Loucy (cell line): Measurements from ENCODE around the gene PTH1R.

Experiments
- H2AFZ ChIP-seq: fragments of 200-600 bp; sonication (generic); 2 replicates; pipeline ENCODE4 v1.6.0; 2016; ENCODE audit warnings: antibody characterized with exemption, mild to moderate bottlenecking, low read length, moderate library complexity
- H3F3A ChIP-seq: fragments of 200-600 bp; 2 replicates; pipeline ENCODE4 v1.6.0; 2016; ENCODE audit warnings: antibody characterized with exemption, low read depth, mild to moderate bottlenecking
- H3K27me3 ChIP-seq: fragments of 200-600 bp; sonication (generic); 2 replicates; pipeline ENCODE4 v1.6.1; 2014; ENCODE audit warnings: low read length, mild to moderate bottlenecking; ENCODE audit not compliant: insufficient read depth, poor library complexity, severe bottlenecking
- H3K36me3 ChIP-seq: fragments of 200-600 bp; sonication (generic); 2 replicates; pipeline ENCODE4 v1.6.1; 2016; ENCODE audit warnings: low read length; ENCODE audit not compliant: insufficient read depth
- H3K4me1 ChIP-seq: fragments of 200-600 bp; sonication (generic); 2 replicates; pipeline ENCODE4 v1.5.1; 2014; ENCODE audit warnings: low read length, mild to moderate bottlenecking; ENCODE audit not compliant: insufficient read depth, poor library complexity, severe bottlenecking
- H3K4me2 ChIP-seq: fragments of 200-600 bp; sonication (generic); 2 replicates; pipeline ENCODE4 v1.6.0; 2014; ENCODE audit warnings: antibody characterized with exemption, low read length, low read depth, mild to moderate bottlenecking; ENCODE audit not compliant: poor library complexity, severe bottlenecking
- H3K4me3 ChIP-seq: fragments of 200-600 bp; sonication (generic); 2 replicates; pipeline ENCODE4 v1.5.1; 2014; ENCODE audit warnings: low read length, mild to moderate bottlenecking, mixed read lengths; ENCODE audit not compliant: poor library complexity, severe bottlenecking
- H3K79me2 ChIP-seq: fragments of 200-600 bp; sonication (generic); 2 replicates; pipeline ENCODE4 v1.6.1; 2014; ENCODE audit warnings: low read length; ENCODE audit not compliant: insufficient read depth
- H3K9ac ChIP-seq: fragments of 200-600 bp; sonication (generic); 2 replicates; pipeline ENCODE4 v1.6.0; 2014; ENCODE audit warnings: mild to moderate bottlenecking, low read depth, low read length, moderate library complexity; ENCODE audit not compliant: poor library complexity, severe bottlenecking
- H3K9me2 ChIP-seq: fragments of 200-600 bp; sonication (generic); replicated peaks from 2 replicates; pipeline ENCODE4 v1.6.1; 2016; ENCODE audit warnings: low read depth, low read length, mixed read lengths
- H3K9me3 ChIP-seq: fragments of 200-600 bp; sonication (generic); 2 replicates; pipeline ENCODE4 v1.6.1; 2014; ENCODE audit warnings: mild to moderate bottlenecking, antibody characterized with exemption, low read length, low read depth; ENCODE audit not compliant: insufficient read depth
- H4K20me1 ChIP-seq: fragments of 200-600 bp; sonication (generic); 2 replicates; pipeline ENCODE4 v1.6.0; 2014; ENCODE audit warnings: antibody characterized with exemption, low read length, mild to moderate bottlenecking; ENCODE audit not compliant: insufficient read depth, poor library complexity, severe bottlenecking
- EZH2phosphoT487 ChIP-seq: fragments of 200-600 bp; IDR thresholded peaks from 2 replicates; pipeline ENCODE4 v1.6.1; 2018; ENCODE audit warnings: antibody characterized with exemption, mild to moderate bottlenecking, moderate library complexity, borderline replicate concordance
- TF ChIP-seq, protein P1 (sequence below): fragments of 200-600 bp; sonication (generic); conservative IDR thresholded peaks from 2 replicates; pipeline ENCODE4 v1.5.1; 2014; ENCODE audit warnings: mild to moderate bottlenecking, antibody characterized with exemption, low read length

The PTH1R gene

DNA sequence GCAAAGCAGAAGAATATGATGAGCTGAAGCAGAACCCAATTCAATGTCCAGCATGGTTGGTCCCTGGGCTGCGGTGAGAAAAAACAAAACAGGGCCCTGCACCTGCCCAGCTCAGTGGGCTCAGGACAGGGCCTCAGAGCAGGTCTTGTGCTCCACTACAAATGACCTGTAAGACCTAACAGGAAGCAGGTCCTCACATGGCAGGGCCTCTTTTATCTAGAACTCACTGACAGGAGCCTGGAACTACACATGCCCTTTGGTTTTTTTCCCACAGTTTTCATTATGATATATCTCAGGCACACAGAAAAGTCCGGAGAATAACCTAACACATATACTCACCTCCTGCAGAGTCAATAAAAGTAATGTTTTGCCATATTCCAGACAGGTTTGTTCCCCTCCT lies 60.6 kb downstream of the PTH1R start:
- H3K9me3 ChIP-seq: no peaks in the 10 kb centered on the region
- H3K9me2 ChIP-seq: no peaks in the 10 kb centered on the region
- peaks cover 10% of the 10 kb centered on the region for H4K20me1 ChIP-seq
- peaks cover 75% of the 10 kb centered on the region; the same call in 1 of the 2 replicates for H3K36me3 ChIP-seq
- TF ChIP-seq, protein P1, sequence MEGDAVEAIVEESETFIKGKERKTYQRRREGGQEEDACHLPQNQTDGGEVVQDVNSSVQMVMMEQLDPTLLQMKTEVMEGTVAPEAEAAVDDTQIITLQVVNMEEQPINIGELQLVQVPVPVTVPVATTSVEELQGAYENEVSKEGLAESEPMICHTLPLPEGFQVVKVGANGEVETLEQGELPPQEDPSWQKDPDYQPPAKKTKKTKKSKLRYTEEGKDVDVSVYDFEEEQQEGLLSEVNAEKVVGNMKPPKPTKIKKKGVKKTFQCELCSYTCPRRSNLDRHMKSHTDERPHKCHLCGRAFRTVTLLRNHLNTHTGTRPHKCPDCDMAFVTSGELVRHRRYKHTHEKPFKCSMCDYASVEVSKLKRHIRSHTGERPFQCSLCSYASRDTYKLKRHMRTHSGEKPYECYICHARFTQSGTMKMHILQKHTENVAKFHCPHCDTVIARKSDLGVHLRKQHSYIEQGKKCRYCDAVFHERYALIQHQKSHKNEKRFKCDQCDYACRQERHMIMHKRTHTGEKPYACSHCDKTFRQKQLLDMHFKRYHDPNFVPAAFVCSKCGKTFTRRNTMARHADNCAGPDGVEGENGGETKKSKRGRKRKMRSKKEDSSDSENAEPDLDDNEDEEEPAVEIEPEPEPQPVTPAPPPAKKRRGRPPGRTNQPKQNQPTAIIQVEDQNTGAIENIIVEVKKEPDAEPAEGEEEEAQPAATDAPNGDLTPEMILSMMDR: no peak
- no peak for TF ChIP-seq EZH2phosphoT487
- no peaks in the 10 kb centered on the region for H3K27me3 ChIP-seq
- H3K4me1 ChIP-seq: peaks cover 18% of the 10 kb centered on the region
- H3F3A ChIP-seq: no peaks in the 10 kb centered on the region
- H2AFZ ChIP-seq: no peak overlapping the region
- no peak overlapping the region for H3K4me3 ChIP-seq
- H3K4me2 ChIP-seq: no peak overlapping the region
- no peak overlapping the region for H3K9ac ChIP-seq
- peaks cover 99% of the 10 kb centered on the region for H3K79me2 ChIP-seq

DNA sequence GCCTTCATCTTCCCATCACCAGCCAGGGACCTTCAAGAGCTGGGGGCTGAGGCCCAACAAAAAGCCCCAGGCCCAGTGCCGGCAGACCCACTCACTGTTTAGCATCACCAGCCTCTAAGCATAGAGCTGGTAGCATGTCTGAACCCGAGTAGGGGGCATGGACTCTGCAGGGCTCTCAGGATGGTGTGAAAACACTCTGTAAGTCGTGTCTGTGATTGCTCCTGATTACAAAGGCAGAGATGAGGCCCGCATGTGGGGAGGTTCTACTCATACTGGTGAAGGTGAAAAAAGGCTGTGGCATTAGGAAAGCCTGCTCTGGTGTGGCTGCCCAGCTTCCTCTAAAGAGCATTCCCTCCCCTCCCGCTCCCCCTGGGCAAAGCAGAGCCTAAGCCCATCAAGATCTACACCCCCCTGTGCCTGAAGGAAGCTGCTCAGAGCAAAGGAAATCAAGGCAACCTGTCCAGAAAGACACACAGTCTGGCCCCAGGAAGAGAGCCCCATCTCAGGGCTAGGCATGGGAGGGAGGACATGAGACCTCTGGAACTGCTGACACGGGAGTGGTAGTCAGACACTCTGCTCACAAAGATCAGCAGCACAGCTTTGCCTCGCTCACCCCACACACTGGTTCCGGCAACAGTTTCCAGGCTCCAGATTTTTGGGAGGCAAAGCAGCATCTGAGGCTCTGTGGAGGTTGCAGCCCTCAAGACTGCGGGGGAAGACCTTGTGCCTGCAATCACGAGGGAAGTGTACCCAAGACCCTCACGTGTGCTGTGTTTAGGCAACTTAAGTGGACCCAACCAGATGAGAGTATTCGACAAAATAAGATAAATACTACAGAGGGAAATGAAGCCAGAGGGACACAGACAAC lies 62.3 kb downstream of the PTH1R start:
- peaks cover 70% of the 10 kb centered on the region; the same call in 1 of the 2 replicates for H3K36me3 ChIP-seq
- peaks cover 10% of the 10 kb centered on the region for H4K20me1 ChIP-seq
- H3K79me2 ChIP-seq: peaks cover 100% of the 10 kb centered on the region
- peaks cover 6% of the 10 kb centered on the region for H3K4me1 ChIP-seq
- no peak overlapping the region for H3K4me2 ChIP-seq
- H3K9ac ChIP-seq: no peak overlapping the region
- TF ChIP-seq EZH2phosphoT487: no peak
- TF ChIP-seq, protein P1: no peak
- H3F3A ChIP-seq: no peaks in the 10 kb centered on the region
- no peaks in the 10 kb centered on the region for H3K9me2 ChIP-seq
- H3K4me3 ChIP-seq: no peak overlapping the region
- no peaks in the 10 kb centered on the region for H3K9me3 ChIP-seq
- H2AFZ ChIP-seq: no peak overlapping the region
- H3K27me3 ChIP-seq: no peaks in the 10 kb centered on the region

- peaks cover 60% of the 10 kb centered on the region for H3K36me3 ChIP-seq
- no peak overlapping the region for H3K4me3 ChIP-seq
- no peak overlapping the region for H2AFZ ChIP-seq
- 0 out of 2 replicates have a peak, but pooled peaks cover 4% of the 10 kb centered on the region for H3F3A ChIP-seq
- H3K9me3 ChIP-seq: no peaks in the 10 kb centered on the region
- no peaks in the 10 kb centered on the region for H3K27me3 ChIP-seq
- no peak for TF ChIP-seq EZH2phosphoT487
- TF ChIP-seq, protein P1: no peak
- H3K9me2 ChIP-seq: no peaks in the 10 kb centered on the region
- peaks cover 18% of the 10 kb centered on the region for H3K4me1 ChIP-seq
- no peak overlapping the region for H3K4me2 ChIP-seq
- H3K9ac ChIP-seq: no peak overlapping the region
- peaks cover 100% of the 10 kb centered on the region for H3K79me2 ChIP-seq
- H4K20me1 ChIP-seq: peaks cover 7% of the 10 kb centered on the region
These were observed 64.6 kb downstream of the PTH1R start for GRCh38 chr3:46942076-46942475.
